LHCN-M2 (cell line): ENCODE data around the gene RIC1. TPM values are rescaled to one million over a fixed set of nuclear protein-coding genes. Genes with fewer than 3 reads are reported as not detected.
"Not testable (repeated sequence)": the region's sequence is repeated elsewhere in the genome, so short reads cannot be mapped to it uniquely, and the experiment has no call there.

ENCODE experiments used
- DNase-seq: peaks from one replicate; pipeline ENCODE4 v3.0.0-alpha.2; 2012; ENCODE audit warnings: low read depth
- total RNA-seq: library from RNA; depleted of rRNA; stranded (reverse); fragments of >200 nt; gene quantifications from 2 replicates; pipeline ENCODE4 v1.2.3, GENCODE V29; 2014

Gene RIC1
- total RNA-seq, 1 experiment from 2014 or later, result 21.1 TPM

- no peak for DNase-seq
These were observed 36.2 kb downstream of the RIC1 start for GRCh38 chr9:5665059-5665458.

DNA sequence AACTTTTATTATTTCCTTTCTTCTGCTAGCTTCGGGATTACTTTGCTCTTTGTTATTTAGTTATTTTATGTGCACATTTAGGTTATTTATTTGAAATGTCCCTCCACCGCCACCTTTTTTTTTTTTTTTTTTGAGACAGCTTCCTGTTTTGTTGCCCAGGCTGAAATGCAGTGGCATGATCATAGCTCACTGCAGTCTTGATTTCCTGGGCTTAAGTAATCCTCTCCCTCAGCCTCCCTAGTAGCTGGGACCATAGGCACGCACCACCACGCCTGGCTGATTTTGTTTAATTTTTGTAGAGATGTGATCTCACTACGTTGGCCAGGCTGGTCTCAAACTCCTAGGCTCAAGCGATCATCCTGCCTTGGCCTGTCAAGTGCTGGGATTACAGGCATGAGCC, 38.5 kb downstream of the RIC1 start:
- DNase-seq, result no peak

DNA sequence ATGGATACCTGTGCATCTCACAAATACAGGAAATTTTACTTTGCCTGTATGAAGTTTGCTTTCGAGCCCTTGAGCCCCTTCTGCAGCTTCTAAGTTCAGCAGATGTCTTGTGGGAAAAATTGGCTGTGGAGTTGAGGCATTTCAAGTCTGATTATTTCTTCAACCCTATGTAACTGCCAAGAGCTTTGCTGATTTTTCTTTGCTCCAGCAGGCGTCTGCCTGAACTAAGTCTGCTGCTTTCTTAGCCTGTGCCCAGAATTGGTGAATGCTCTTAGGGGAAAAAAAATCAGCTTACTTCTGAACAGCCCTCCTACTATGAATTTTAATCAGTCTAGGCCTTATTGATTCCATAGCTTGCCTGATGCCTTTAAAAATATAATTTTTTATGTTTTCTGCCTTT, 41.2 kb downstream of the RIC1 start:
- DNase-seq, result no peak

DNA sequence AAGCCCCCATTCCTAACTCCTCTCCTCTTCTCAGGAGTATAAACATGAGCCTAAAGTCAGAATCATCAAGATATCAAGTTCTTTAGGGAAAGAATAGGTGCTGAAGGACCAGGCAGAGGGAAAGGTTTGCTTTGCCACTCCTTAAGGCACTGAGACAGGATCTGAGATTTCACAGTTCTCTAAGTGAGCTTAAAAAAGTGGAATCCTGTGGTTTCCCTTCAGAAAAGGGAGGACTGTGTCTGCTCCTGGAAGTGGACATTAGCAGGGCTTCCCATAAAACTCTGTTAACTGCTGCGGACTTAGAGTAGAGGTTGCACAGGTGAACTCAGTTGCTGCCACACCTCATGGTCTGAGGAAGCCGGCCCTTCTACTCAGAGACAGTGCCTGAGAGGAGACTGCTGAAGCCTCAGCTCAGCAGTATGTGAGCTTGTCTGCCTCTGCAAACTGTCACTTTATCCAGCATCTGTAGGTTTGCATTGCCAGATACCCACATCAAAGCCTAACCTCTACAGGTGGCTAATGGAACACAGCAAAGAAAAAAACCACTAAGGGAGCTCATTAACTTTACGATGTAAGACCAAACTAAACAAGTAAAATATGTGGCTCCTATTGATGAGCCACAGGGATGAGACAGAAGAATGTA, 42.9 kb downstream of the RIC1 start:
- no peak for DNase-seq

GRCh38 chr9:5675046-5675445, 46.1 kb downstream of the RIC1 start:
- not testable (repeated sequence) for DNase-seq

DNA sequence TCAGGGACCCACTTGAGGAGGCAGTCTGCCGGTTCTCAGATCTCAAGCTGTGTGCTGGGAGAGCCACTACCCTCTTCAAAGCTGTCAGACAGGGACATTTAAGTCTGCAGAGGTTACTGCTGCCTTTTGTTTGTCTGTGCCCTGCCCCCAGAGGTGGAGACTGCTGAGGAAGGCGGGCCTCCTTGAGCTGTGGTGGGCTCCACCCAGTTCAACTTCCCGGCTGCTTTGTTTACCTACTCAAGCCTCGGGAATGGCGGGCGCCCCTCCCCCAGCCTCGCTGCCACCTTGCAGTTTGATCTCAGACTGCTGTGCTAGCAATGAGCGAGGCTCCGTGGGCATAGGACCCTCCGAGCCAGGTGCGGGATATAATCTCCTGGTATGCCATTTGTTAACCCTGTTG, 54.7 kb downstream of the RIC1 start:
- DNase-seq, result not testable (repeated sequence)

GRCh38 chr9:5684101-5684500, 55.2 kb downstream of the RIC1 start:
- DNase-seq, result no peak

DNA sequence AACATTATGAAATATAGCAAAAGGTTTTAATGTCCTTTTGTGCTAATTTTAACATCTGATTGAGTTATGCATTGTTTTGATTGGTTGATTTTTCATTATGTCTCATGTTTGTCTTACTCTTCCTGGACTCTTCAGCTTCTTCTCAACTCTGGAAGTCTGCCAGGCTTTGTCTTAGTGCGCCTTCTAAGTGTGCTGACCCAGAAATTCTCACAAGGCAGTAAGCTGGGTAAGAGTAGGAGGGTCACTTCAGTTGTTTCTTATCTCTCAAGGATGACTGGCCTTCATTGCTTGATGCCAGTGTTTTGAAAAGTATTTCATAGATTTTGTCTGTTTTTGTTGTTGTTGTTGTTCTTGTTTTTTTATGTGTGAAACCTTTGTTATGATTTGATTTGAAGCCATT, 59.2 kb downstream of the RIC1 start:
- peak; percentile 49 for DNase-seq

DNA sequence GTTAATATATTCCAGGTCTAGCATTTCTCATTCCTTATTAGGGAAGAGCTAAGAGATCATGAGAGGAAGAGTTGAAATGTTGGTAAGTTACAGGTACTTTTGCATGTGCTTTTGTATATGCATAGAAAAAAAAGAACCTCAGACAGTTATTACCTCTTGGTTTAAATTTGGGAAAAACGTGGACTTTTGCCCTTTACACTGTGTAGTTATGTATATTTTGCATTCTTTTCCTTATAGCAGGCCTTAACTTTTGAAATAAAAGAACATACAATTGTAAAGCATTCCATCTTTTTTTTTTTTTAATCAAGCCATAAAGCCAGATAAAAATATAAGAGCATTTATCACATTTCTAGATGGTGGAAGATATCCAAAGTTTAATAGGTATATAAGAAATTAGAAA, 61.4 kb downstream of the RIC1 start:
- no peak for DNase-seq

GRCh38 chr9:5695860-5696259, 67.0 kb downstream of the RIC1 start:
- DNase-seq, result no peak

GRCh38 chr9:5696884-5697283, 68.0 kb downstream of the RIC1 start:
- no peak for DNase-seq

- DNase-seq, result no peak
These were observed 69.1 kb downstream of the RIC1 start for GRCh38 chr9:5698004-5698403.

DNA sequence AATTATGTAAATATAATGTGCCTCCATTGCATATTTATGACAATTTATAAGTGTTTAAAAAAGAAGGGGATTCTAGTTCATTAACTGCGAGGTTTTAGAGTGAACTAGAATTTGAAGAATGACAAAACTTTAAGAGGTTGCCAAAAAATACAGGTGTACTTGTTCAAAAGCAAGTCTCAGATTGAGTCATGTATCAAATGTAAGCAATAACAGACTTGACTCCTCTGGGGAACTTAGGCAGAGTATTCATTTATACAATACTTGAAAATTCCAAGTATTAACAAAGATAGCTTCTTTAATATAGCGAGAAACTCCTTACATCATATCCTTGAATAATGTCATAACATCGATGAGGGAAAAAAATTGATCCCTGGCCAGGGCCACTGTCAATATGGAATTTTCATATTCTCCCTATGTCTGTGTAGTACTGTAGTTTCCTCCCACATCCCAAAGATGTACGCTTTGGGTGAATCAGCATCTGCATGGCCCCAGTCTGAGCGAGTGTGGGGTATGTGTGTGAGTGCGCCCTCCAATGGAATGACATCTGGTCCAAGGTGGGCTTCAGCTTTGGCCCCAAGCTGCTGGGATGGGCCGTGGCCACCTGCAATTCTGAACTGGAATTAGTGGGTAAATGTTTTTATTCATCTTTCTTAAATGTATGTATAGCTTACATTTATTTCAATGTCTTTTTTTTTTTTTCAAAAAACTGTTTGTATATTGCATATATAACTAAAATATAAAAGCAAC, 70.1 kb downstream of the RIC1 start:
- no peak for DNase-seq

DNA sequence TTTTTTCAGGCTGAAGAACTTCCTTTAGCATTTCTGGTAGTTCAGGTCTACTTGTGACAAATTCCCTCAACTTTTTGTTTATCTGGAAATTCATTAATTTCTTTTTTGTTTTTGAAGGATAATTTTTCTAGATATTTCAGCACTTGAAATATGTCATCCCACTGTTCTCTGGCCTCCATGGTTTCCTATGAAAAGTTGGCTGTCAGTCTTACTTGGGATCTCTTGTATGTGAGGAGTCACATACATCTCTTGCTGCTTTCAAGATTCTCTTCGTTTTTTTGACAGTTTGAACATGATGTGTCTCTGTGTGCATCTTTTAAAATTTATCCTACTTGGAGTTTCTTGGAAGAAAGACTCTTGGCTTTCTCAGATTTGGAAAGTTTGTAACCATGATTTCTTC, 79.5 kb downstream of the RIC1 start:
- DNase-seq, result no peak

GRCh38 chr9:5712651-5713390, 83.9 kb downstream of the RIC1 start:
- no peak for DNase-seq

DNA sequence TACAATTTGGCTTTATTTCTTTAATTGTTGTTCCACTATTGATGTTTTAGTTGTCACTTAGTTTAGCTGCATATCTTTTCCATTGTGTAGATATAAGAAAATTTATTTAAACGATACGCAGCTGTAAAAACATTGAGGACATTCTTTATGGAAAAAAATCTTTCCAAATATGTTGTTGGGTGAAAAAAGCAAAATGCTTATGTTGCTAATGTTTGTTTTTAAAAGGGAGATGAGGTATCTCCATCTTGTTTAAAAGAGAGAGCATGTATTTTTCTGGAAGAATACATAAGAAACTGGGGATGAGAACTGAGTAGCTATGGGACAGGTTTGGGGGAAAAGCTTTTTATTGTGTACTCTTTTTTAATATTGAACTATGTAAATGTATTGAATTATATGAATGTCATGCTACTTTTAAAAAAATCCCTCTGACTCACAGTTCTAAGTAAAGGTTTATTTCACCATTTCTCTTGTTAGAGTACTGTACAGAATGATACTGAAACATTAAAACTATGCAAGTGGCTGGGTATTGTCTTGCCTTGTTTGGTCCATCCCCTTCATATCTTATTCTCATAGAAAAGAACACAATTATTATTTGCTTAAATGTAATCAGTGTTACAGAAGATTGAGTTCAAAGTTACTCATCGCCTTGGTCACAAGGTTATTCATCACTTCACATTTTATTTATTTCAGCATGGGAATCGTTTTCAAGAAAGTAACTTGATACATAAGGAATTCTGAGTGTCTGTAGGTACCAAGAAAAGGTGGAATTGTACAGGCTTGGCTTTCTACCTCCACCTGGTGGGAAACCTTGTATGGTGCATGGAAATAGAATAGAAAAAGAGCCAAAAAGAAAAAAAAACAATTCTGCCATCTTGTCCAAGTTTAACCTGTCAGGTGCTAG, 85.8 kb downstream of the RIC1 start:
- DNase-seq, result peak; percentile 45

GRCh38 chr9:5715548-5716127, 86.7 kb downstream of the RIC1 start:
- no peak for DNase-seq

DNA sequence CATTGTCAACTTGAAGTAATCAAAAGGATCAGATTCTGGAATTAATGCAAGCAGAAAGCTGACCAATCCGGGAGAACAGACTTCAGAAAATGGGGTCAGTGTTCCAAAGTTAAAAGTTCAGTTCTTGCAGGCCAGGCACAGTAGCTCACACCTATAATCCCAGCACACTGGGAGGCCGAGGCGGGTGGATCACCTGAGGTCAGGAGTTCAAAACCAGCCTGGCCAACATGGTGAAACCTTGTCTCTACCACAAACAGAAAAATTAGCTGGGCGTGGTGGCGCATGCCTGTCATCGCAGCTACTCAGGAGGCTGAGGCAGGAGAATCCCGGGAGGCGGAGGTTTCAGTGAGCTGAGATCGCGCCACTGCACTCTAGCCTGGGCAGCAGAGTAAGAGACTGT, 88.5 kb downstream of the RIC1 start:
- not testable (repeated sequence) for DNase-seq

DNA sequence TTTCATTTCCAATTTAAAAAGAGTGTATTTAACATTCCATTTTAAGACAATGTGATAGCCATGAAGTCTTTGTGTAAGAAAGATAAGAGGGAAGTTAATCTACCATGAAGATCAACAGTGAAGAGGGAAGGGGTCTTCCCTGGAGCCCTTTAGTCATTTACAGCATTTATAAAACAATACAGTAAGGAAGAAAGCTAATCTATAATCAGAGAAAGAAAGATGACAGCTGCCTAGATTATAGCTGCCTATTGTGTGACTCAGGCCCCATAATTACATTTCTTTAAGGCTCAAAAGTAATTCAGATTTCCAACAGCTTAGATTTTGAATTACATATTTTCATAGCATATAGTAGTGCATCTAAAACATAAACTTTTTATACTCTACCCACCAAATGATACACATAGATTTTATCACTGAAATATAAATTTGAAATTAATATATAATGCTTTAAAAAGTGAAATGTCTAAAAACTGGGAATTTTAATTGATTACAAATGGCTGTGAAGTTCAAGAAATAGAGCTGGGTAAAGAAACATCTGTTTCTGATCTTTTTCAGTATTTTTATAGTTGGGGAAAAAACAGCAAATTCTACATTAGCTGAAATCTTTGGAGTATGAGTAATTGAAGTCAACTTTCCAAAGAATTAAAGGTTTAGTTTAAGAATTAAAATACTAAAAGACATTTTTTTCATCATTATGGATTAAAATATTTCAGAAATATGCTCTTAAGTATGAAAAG, 89.6 kb downstream of the RIC1 start:
- DNase-seq, result peak; percentile 24

DNA sequence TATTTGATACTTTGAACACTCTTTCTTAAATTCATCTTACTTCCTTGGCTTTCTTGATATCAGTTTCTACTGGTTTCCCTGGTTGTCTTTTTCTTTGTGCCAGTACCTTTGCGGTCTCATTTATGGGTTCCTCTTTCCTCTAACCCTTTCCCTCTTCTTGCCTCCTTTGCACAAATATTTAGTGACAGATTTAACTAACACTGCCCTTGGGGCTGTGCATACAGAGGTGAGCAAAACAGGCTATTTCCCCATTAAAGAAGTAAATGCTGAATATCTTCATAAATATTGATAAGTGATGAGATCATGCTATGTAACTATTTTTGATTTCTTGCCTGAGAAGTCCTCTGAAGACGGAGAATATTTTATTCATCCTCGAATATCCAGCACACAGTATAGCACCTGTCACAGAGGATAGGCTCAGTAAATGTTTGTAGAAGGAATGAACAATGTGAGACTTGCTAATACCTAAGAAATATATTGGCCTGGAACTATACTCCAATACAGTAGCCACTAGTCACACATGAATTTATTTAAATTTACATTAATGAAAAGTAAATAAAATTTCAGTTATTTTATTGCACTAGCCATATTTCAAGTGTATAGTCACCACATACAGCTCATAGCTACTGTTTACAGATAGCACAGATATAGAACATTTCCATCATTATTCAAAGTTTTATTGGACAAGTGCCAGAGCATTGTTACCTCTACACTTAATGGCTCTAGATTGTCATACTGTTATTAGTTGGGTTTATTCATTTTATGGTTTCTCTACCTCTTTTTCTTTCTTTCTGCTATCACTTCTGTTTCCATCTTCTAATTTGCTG, 90.4 kb downstream of the RIC1 start:
- no peak for DNase-seq
